Adrenal gland (tissue), 5 donors: ENCODE results near the gene DYNC1I1.

Source experiments
- POLR2A ChIP-seq, 2 donors: fragments of 450-650 bp; IDR thresholded peaks; one replicate each; pipeline ENCODE4 v1.6.1; 2017; ENCODE audit warnings: antibody characterized with exemption in 2 of 2, mild to moderate bottlenecking in 2 of 2, moderate library complexity in 1 of 2
- TF ChIP-seq, protein P1 (sequence below), 6 experiments: fragments of 450-650 bp in 4 of 6; fragments of 200-600 bp in 2 of 6; sonication (generic) in 1 of 6; IDR thresholded peaks; 1 replicate in 5 of 6; 2 replicates in 1 of 6; pipeline versions ENCODE4 v1.5.1 to v1.8.0; 2016 to 2021; ENCODE audit warnings: antibody characterized with exemption in 6 of 6, mild to moderate bottlenecking in 2 of 6, moderate library complexity in 1 of 6
- donor health status: DM: no; HTN: no; CAD: no.

DNA sequence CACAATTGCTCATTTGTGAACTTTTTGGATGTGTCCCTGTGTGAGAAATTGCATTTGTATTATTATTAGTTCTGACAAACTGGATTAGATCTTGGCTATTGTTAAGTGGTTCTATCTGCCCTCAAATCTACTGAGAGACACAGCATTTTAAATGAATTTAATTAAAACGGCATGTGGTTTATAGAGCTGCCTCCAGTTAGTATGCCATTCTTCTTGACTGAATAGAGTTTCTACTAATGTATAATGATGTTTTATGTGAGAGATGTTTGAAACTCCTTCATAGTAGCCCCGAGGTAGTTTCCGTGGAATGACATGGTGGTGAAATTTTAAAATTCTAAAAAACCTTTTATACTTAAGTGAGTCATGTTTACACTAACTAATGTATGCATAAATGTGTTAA is 110.9 kb downstream of the DYNC1I1 start:
- TF ChIP-seq, protein P1, sequence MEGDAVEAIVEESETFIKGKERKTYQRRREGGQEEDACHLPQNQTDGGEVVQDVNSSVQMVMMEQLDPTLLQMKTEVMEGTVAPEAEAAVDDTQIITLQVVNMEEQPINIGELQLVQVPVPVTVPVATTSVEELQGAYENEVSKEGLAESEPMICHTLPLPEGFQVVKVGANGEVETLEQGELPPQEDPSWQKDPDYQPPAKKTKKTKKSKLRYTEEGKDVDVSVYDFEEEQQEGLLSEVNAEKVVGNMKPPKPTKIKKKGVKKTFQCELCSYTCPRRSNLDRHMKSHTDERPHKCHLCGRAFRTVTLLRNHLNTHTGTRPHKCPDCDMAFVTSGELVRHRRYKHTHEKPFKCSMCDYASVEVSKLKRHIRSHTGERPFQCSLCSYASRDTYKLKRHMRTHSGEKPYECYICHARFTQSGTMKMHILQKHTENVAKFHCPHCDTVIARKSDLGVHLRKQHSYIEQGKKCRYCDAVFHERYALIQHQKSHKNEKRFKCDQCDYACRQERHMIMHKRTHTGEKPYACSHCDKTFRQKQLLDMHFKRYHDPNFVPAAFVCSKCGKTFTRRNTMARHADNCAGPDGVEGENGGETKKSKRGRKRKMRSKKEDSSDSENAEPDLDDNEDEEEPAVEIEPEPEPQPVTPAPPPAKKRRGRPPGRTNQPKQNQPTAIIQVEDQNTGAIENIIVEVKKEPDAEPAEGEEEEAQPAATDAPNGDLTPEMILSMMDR (IDR thresholded peaks at IDR 0.05) = no peak
- TF ChIP-seq POLR2A (IDR thresholded peaks at IDR 0.05) = no peak
